ENCODE results near the gene PHLPP1.

Gene PHLPP1

DNA sequence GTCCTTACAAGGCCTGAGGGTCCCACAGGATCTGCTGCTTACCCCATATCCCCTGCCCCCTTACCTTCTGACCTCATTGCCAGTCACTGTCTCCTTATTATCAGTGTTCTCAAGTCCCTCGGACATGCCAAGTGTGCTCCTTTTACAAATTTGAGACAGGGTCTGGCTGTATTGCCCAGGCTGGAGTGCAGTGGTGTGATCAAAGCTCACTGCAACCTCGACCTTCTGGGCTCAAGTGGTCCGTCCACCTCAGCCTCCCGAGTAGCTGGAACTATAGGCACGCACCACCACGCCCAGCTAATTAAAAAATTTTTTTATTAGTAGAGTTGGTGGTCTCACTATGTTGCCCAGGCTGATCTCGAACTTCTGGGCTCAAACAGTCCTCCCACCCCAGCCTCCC lies 141.0 kb downstream of the PHLPP1 start:
- POLR2A ChIA-PET: no interaction called here
- no peak for TF ChIP-seq CTCF (IDR thresholded peaks at IDR 0.05; ENCODE audit: insufficient read depth, low read length, missing control alignments)
- CTCF ChIA-PET: no interaction called here
- H3K4me3 ChIP-seq (ENCODE audit: low read depth, low read length): no peak overlapping the region
- DNase-seq (ENCODE audit: low read depth, low spot score): no peak

GRCh38 chr18:62857263-62857976 lies 142.1 kb downstream of the PHLPP1 start:
- H3K4me3 ChIP-seq (ENCODE audit: low read depth, low read length): no peak overlapping the region
- ChIA-PET CTCF (no interaction called here), POLR2A (no interaction called here)
- DNase-seq (ENCODE audit: low read depth, low spot score): no peak
- TF ChIP-seq CTCF (IDR thresholded peaks at IDR 0.05; ENCODE audit: insufficient read depth, low read length, missing control alignments): no peak

- H3K4me3 ChIP-seq (ENCODE audit: low read depth, low read length): no peak overlapping the region
- ChIA-PET CTCF (no interaction called here), POLR2A (no interaction called here)
- DNase-seq (ENCODE audit: low read depth, low spot score): no peak
- TF ChIP-seq CTCF (IDR thresholded peaks at IDR 0.05; ENCODE audit: insufficient read depth, low read length, missing control alignments): no peak
Measured at GRCh38 chr18:62860062-62860461, 144.7 kb downstream of the PHLPP1 start.

- DNase-seq (ENCODE audit: low read depth, low spot score): no peak
- H3K4me3 ChIP-seq (ENCODE audit: low read depth, low read length): no peak overlapping the region
- no peak for TF ChIP-seq CTCF (IDR thresholded peaks at IDR 0.05; ENCODE audit: insufficient read depth, low read length, missing control alignments)
- ChIA-PET CTCF (no interaction called here), POLR2A (no interaction called here)
Measured at GRCh38 chr18:62862466-62862865, 147.1 kb downstream of the PHLPP1 start.

DNA sequence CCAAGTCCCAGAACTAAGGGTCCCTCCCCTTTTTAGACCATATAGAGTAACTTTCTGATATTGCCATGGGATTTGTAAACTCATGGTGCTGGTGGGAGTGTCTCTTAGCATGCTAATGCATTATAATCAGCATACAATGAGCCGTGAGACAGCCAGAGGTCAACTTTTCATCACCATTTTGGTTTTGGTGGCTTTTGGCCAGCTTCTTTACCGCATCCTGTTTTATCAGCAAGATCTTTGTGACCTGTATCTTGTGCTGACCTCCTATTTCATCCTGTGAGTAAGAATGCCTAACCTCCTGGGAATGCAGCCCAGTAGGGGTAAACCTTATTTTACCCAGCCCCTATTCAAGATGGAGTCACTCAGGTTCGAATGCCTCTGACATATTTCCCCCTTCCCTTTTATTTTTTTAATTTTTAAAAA lies 148.2 kb downstream of the PHLPP1 start:
- CTCF ChIA-PET: no interaction called here
- no peak for TF ChIP-seq CTCF (IDR thresholded peaks at IDR 0.05; ENCODE audit: insufficient read depth, low read length, missing control alignments)
- no peak for DNase-seq (ENCODE audit: low read depth, low spot score)
- POLR2A ChIA-PET: no interaction called here
- H3K4me3 ChIP-seq (ENCODE audit: low read depth, low read length): no peak overlapping the region

DNA sequence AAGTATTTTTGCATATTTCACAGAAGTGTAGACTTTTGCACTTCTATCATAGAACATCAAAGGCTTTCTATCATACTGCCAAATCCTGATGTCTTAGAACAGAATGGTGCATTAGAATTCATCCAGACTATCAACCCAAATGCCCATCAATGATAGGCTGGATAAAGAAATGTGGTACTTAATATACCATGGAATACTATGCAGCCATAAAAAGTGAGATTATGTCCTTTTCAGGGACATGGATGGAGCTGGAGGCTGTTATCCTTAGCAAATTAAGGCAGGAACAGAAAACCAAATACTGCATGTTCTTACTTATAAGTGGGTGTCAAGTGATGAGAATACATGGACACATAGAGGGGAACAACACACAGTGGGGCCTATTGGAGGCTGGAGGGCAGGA lies 150.2 kb downstream of the PHLPP1 start:
- POLR2A ChIA-PET: no interaction called here
- CTCF ChIA-PET: interaction anchor here (1.3 kb wide), 1 partner anchor 13 kb away, joined by 4 read pairs; no protein-coding TSS in a partner anchor
- TF ChIP-seq CTCF (IDR thresholded peaks at IDR 0.05; ENCODE audit: insufficient read depth, low read length, missing control alignments): no peak
- no peak overlapping the region for H3K4me3 ChIP-seq (ENCODE audit: low read depth, low read length)
- DNase-seq (ENCODE audit: low read depth, low spot score): no peak

Measured in AG04449 (cell line).